ENCODE data around the gene XPO1. TPM values are rescaled to one million over a fixed set of nuclear protein-coding genes. Genes with fewer than 3 reads are reported as not detected.

The XPO1 gene
- total and polyA plus RNA-seq, 2 experiments from 2014 or later: 115 to 485 TPM

DNA sequence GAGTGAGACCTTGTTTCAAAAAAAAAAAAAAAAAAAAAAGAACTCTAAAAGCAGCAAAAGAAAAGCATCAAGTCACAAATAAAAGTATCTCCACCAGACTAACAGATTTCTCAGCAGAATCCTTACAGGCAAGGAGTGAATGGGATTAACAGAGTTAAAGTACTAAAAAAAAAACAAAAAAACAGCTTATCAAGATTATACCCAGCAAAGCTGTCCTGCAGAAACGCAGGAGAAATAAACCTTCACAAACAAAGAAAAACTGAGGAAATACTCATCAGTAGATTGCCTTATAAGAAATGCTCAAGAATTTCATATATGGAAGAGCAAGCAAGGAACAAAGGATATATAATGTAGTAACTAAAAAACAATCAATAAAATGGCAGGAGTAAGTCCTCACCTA lies 102.9 kb downstream of the XPO1 start:
- ATAC-seq: no peak
- no peaks in the 10 kb centered on the region; the same call in 1 of the 2 replicates for H3K9me2 ChIP-seq (ENCODE audit: insufficient read depth)
- H3K4me1 ChIP-seq (ENCODE audit: insufficient read depth): peaks cover 6% of the 10 kb centered on the region; the same call in 1 of the 2 replicates
- no peak overlapping the region for H3K4me3 ChIP-seq
- DNase-seq (ENCODE audit: low spot score): no peak
- TF ChIP-seq, protein P1, sequence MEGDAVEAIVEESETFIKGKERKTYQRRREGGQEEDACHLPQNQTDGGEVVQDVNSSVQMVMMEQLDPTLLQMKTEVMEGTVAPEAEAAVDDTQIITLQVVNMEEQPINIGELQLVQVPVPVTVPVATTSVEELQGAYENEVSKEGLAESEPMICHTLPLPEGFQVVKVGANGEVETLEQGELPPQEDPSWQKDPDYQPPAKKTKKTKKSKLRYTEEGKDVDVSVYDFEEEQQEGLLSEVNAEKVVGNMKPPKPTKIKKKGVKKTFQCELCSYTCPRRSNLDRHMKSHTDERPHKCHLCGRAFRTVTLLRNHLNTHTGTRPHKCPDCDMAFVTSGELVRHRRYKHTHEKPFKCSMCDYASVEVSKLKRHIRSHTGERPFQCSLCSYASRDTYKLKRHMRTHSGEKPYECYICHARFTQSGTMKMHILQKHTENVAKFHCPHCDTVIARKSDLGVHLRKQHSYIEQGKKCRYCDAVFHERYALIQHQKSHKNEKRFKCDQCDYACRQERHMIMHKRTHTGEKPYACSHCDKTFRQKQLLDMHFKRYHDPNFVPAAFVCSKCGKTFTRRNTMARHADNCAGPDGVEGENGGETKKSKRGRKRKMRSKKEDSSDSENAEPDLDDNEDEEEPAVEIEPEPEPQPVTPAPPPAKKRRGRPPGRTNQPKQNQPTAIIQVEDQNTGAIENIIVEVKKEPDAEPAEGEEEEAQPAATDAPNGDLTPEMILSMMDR (conservative IDR thresholded peaks at IDR 0.05; ENCODE audit: low read depth in 2 of 2): no peak
- TF ChIP-seq POLR2AphosphoS5 (IDR thresholded peaks at IDR 0.05; ENCODE audit: low read depth) (no peak), CREB1 (CRISPR knock-in tag; IDR thresholded peaks at IDR 0.05; ENCODE audit: low read depth) (no peak), ZNF114 (CRISPR knock-in tag; IDR thresholded peaks at IDR 0.05) (no peak), JUNB (IDR thresholded peaks at IDR 0.05; ENCODE audit: unreplicated experiment) (no peak), EZH2 (IDR thresholded peaks at IDR 0.05; ENCODE audit: low read depth, unreplicated experiment) (no peak), STAT1 (IDR thresholded peaks at IDR 0.05; ENCODE audit: unreplicated experiment) (no peak), NANOG (IDR thresholded peaks at IDR 0.05; ENCODE audit: borderline replicate concordance) (no peak), EZH2phosphoT487 (IDR thresholded peaks at IDR 0.05; ENCODE audit: unreplicated experiment) (no peak), ZNF331 (CRISPR knock-in tag; IDR thresholded peaks at IDR 0.05; ENCODE audit: low read depth) (no peak)
- TF ChIP-seq, protein P2, sequence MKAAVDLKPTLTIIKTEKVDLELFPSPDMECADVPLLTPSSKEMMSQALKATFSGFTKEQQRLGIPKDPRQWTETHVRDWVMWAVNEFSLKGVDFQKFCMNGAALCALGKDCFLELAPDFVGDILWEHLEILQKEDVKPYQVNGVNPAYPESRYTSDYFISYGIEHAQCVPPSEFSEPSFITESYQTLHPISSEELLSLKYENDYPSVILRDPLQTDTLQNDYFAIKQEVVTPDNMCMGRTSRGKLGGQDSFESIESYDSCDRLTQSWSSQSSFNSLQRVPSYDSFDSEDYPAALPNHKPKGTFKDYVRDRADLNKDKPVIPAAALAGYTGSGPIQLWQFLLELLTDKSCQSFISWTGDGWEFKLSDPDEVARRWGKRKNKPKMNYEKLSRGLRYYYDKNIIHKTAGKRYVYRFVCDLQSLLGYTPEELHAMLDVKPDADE (IDR thresholded peaks at IDR 0.05): no peak
- TF ChIP-seq, protein P3, sequence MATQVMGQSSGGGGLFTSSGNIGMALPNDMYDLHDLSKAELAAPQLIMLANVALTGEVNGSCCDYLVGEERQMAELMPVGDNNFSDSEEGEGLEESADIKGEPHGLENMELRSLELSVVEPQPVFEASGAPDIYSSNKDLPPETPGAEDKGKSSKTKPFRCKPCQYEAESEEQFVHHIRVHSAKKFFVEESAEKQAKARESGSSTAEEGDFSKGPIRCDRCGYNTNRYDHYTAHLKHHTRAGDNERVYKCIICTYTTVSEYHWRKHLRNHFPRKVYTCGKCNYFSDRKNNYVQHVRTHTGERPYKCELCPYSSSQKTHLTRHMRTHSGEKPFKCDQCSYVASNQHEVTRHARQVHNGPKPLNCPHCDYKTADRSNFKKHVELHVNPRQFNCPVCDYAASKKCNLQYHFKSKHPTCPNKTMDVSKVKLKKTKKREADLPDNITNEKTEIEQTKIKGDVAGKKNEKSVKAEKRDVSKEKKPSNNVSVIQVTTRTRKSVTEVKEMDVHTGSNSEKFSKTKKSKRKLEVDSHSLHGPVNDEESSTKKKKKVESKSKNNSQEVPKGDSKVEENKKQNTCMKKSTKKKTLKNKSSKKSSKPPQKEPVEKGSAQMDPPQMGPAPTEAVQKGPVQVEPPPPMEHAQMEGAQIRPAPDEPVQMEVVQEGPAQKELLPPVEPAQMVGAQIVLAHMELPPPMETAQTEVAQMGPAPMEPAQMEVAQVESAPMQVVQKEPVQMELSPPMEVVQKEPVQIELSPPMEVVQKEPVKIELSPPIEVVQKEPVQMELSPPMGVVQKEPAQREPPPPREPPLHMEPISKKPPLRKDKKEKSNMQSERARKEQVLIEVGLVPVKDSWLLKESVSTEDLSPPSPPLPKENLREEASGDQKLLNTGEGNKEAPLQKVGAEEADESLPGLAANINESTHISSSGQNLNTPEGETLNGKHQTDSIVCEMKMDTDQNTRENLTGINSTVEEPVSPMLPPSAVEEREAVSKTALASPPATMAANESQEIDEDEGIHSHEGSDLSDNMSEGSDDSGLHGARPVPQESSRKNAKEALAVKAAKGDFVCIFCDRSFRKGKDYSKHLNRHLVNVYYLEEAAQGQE (IDR thresholded peaks at IDR 0.05; ENCODE audit: unreplicated experiment): no peak
- TF ChIP-seq, protein P4, sequence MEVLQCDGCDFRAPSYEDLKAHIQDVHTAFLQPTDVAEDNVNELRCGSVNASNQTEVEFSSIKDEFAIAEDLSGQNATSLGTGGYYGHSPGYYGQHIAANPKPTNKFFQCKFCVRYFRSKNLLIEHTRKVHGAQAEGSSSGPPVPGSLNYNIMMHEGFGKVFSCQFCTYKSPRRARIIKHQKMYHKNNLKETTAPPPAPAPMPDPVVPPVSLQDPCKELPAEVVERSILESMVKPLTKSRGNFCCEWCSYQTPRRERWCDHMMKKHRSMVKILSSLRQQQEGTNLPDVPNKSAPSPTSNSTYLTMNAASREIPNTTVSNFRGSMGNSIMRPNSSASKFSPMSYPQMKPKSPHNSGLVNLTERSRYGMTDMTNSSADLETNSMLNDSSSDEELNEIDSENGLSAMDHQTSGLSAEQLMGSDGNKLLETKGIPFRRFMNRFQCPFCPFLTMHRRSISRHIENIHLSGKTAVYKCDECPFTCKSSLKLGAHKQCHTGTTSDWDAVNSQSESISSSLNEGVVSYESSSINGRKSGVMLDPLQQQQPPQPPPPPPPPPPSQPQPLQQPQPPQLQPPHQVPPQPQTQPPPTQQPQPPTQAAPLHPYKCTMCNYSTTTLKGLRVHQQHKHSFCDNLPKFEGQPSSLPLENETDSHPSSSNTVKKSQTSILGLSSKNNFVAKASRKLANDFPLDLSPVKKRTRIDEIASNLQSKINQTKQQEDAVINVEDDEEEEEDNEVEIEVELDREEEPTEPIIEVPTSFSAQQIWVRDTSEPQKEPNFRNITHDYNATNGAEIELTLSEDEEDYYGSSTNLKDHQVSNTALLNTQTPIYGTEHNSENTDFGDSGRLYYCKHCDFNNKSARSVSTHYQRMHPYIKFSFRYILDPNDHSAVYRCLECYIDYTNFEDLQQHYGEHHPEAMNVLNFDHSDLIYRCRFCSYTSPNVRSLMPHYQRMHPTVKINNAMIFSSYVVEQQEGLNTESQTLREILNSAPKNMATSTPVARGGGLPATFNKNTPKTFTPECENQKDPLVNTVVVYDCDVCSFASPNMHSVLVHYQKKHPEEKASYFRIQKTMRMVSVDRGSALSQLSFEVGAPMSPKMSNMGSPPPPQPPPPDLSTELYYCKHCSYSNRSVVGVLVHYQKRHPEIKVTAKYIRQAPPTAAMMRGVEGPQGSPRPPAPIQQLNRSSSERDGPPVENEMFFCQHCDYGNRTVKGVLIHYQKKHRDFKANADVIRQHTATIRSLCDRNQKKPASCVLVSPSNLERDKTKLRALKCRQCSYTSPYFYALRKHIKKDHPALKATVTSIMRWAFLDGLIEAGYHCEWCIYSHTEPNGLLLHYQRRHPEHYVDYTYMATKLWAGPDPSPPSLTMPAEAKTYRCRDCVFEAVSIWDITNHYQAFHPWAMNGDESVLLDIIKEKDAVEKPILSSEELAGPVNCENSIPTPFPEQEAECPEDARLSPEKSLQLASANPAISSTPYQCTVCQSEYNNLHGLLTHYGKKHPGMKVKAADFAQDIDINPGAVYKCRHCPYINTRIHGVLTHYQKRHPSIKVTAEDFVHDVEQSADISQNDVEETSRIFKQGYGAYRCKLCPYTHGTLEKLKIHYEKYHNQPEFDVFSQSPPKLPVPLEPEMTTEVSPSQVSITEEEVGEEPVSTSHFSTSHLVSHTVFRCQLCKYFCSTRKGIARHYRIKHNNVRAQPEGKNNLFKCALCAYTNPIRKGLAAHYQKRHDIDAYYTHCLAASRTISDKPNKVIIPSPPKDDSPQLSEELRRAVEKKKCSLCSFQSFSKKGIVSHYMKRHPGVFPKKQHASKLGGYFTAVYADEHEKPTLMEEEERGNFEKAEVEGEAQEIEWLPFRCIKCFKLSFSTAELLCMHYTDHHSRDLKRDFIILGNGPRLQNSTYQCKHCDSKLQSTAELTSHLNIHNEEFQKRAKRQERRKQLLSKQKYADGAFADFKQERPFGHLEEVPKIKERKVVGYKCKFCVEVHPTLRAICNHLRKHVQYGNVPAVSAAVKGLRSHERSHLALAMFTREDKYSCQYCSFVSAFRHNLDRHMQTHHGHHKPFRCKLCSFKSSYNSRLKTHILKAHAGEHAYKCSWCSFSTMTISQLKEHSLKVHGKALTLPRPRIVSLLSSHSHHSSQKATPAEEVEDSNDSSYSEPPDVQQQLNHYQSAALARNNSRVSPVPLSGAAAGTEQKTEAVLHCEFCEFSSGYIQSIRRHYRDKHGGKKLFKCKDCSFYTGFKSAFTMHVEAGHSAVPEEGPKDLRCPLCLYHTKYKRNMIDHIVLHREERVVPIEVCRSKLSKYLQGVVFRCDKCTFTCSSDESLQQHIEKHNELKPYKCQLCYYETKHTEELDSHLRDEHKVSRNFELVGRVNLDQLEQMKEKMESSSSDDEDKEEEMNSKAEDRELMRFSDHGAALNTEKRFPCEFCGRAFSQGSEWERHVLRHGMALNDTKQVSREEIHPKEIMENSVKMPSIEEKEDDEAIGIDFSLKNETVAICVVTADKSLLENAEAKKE (CRISPR knock-in tag; IDR thresholded peaks at IDR 0.05): no peak
- peaks cover 51% of the 10 kb centered on the region for H4K20me1 ChIP-seq (replicated peaks; ENCODE audit: insufficient read depth)
- Mint-ChIP-seq H3K27ac (no peak overlapping the region), H3K4me3 (no peak overlapping the region), H3K9me3 (no peaks in the 10 kb centered on the region), H3K36me3 (ENCODE audit: low read depth) (peaks cover 17% of the 10 kb centered on the region), H3K4me1 (peaks cover 37% of the 10 kb centered on the region), H3K27me3 (ENCODE audit: insufficient read depth, low read depth, poor library complexity) (peaks cover 2% of the 10 kb centered on the region)
- H3F3A ChIP-seq (replicated peaks; ENCODE audit: low read depth): no peaks in the 10 kb centered on the region
- no peaks in the 10 kb centered on the region for H3K36me3 ChIP-seq (ENCODE audit: insufficient read depth)
- H3K4me2 ChIP-seq: no peak overlapping the region
- no peak overlapping the region for H2AFZ ChIP-seq
- no peak overlapping the region for H3K27ac ChIP-seq (ENCODE audit: low read depth)
- peaks cover 100% of the 10 kb centered on the region for H3K79me2 ChIP-seq (replicated peaks; ENCODE audit: insufficient read depth)
- no peaks in the 10 kb centered on the region for H3K27me3 ChIP-seq (ENCODE audit: insufficient read depth)

All from GM23338 (cell line).